Transverse colon (tissue), 4 donors: ENCODE measurements around the gene SHC3.

Experiments
- CTCF ChIP-seq, 5 experiments: fragments of 200-600 bp in 3 of 5; fragments of 450-650 bp in 2 of 5; sonication (generic) in 3 of 5; IDR thresholded peaks; 1 replicate in 2 of 5; 2 replicates in 3 of 5; pipeline ENCODE4 v1.5.1; 2016 to 2017; ENCODE audit warnings: antibody characterized with exemption in 5 of 5, inconsistent platforms in 3 of 5, mild to moderate bottlenecking in 2 of 5, moderate library complexity in 1 of 5
- EP300 ChIP-seq: sonication (generic); formaldehyde crosslinking; IDR thresholded peaks from one replicate; pipeline ENCODE4 v1.6.1; 2017; ENCODE audit warnings: antibody characterized with exemption, low read depth
- POLR2A ChIP-seq: fragments of 450-650 bp; IDR thresholded peaks from one replicate; pipeline ENCODE4 v1.6.1; 2016; ENCODE audit warnings: antibody characterized with exemption, mild to moderate bottlenecking, moderate library complexity
- POLR2AphosphoS5 ChIP-seq, 3 donors: sonication (generic); formaldehyde crosslinking; IDR thresholded peaks; one replicate each; pipeline ENCODE4 v1.6.1; 2016; ENCODE audit warnings: antibody characterized with exemption in 3 of 3

DNA sequence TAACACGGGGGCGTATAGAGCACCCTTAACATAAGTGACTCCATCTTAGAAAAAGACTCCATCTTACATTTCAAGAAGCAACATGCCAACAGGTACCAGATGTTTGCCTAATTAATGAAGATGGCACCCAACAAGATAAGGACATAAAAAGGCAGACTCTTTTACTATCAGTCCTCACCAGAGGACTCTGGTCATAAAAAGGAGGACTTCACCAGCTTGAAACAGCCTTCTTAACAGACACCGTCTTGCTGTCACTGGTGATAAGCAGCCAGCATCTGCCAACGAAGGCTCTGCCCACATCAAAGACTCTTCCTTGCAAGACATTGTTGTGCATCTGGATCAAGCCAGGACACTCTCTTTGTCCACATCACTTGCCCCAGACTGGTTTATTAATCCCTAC lies 107.0 kb downstream of the SHC3 start:
- TF ChIP-seq CTCF (IDR thresholded peaks at IDR 0.05) = no peak
- no peak for TF ChIP-seq POLR2A
- no peak for TF ChIP-seq EP300
- TF ChIP-seq POLR2AphosphoS5 (IDR thresholded peaks at IDR 0.05) = no peak
